Measurements from ENCODE around the gene GPATCH1.

GPATCH1 gene

GRCh38 chr19:33090179-33090578 lies 9.2 kb downstream of the GPATCH1 start:
- Histone ChIP-seq H3K27me3 (ENCODE audit: insufficient read depth, low read length) (no peaks in the 10 kb centered on the region), H3K27ac (ENCODE audit: low read depth, low read length) (no peak overlapping the region), H3K4me1 (ENCODE audit: control insufficient read depth, insufficient read depth, low read length, unreplicated experiment) (no peaks in the 10 kb centered on the region), H3K36me3 (ENCODE audit: insufficient read depth, low read length) (0 out of 2 replicates have a peak, but pooled peaks cover 3% of the 10 kb centered on the region), H3K4me3 (ENCODE audit: low read depth, low read length) (no peak overlapping the region), H3K79me2 (ENCODE audit: control insufficient read depth, insufficient read depth, low read length, unreplicated experiment) (no peaks in the 10 kb centered on the region), H2AFZ (ENCODE audit: low read length, unreplicated experiment) (no peak overlapping the region)

GRCh38 chr19:33093420-33094210 lies 12.6 kb downstream of the GPATCH1 start:
- Histone ChIP-seq H2AFZ (ENCODE audit: low read length, unreplicated experiment) (no peak overlapping the region), H3K27ac (ENCODE audit: low read depth, low read length) (no peak overlapping the region), H3K4me3 (ENCODE audit: low read depth, low read length) (no peak overlapping the region), H3K79me2 (ENCODE audit: control insufficient read depth, insufficient read depth, low read length, unreplicated experiment) (no peaks in the 10 kb centered on the region), H3K27me3 (ENCODE audit: insufficient read depth, low read length) (no peaks in the 10 kb centered on the region), H3K4me1 (ENCODE audit: control insufficient read depth, insufficient read depth, low read length, unreplicated experiment) (peaks cover 5% of the 10 kb centered on the region), H3K36me3 (ENCODE audit: insufficient read depth, low read length) (0 out of 2 replicates have a peak, but pooled peaks cover 3% of the 10 kb centered on the region)

- no peaks in the 10 kb centered on the region for H3K27me3 ChIP-seq (ENCODE audit: insufficient read depth, low read length)
- no peak overlapping the region for H3K4me3 ChIP-seq (ENCODE audit: low read depth, low read length)
- no peaks in the 10 kb centered on the region for H3K36me3 ChIP-seq (ENCODE audit: insufficient read depth, low read length)
- H3K79me2 ChIP-seq (ENCODE audit: control insufficient read depth, insufficient read depth, low read length, unreplicated experiment), result no peaks in the 10 kb centered on the region
- H3K27ac ChIP-seq (ENCODE audit: low read depth, low read length), result no peak overlapping the region
- peaks cover 5% of the 10 kb centered on the region for H3K4me1 ChIP-seq (ENCODE audit: control insufficient read depth, insufficient read depth, low read length, unreplicated experiment)
- H2AFZ ChIP-seq (ENCODE audit: low read length, unreplicated experiment), result no peak overlapping the region
These were observed 13.6 kb downstream of the GPATCH1 start for GRCh38 chr19:33094436-33095067.

GRCh38 chr19:33096005-33096404 lies 15.0 kb downstream of the GPATCH1 start:
- Histone ChIP-seq H3K36me3 (ENCODE audit: insufficient read depth, low read length) (0 out of 2 replicates have a peak, but pooled peaks cover 2% of the 10 kb centered on the region), H3K27ac (ENCODE audit: low read depth, low read length) (no peak overlapping the region), H3K27me3 (ENCODE audit: insufficient read depth, low read length) (no peaks in the 10 kb centered on the region)

GRCh38 chr19:33098055-33098534 lies 17.1 kb downstream of the GPATCH1 start:
- Histone ChIP-seq H2AFZ (ENCODE audit: low read length, unreplicated experiment) (no peak overlapping the region), H3K4me1 (ENCODE audit: control insufficient read depth, insufficient read depth, low read length, unreplicated experiment) (peaks cover 5% of the 10 kb centered on the region), H3K27ac (ENCODE audit: low read depth, low read length) (no peak overlapping the region), H3K27me3 (ENCODE audit: insufficient read depth, low read length) (no peaks in the 10 kb centered on the region), H3K79me2 (ENCODE audit: control insufficient read depth, insufficient read depth, low read length, unreplicated experiment) (no peaks in the 10 kb centered on the region), H3K36me3 (ENCODE audit: insufficient read depth, low read length) (0 out of 2 replicates have a peak, but pooled peaks cover 5% of the 10 kb centered on the region), H3K4me3 (ENCODE audit: low read depth, low read length) (no peak overlapping the region)

More at GRCh38 chr19:33096005-33096404, 15.0 kb downstream of the GPATCH1 start:
- Histone ChIP-seq H2AFZ (ENCODE audit: low read length, unreplicated experiment) (no peak overlapping the region), H3K4me1 (ENCODE audit: control insufficient read depth, insufficient read depth, low read length, unreplicated experiment) (peaks cover 5% of the 10 kb centered on the region), H3K79me2 (ENCODE audit: control insufficient read depth, insufficient read depth, low read length, unreplicated experiment) (no peaks in the 10 kb centered on the region), H3K4me3 (ENCODE audit: low read depth, low read length) (no peak overlapping the region)

GRCh38 chr19:33100894-33101644 lies 20.1 kb downstream of the GPATCH1 start:
- no peak overlapping the region for H2AFZ ChIP-seq (ENCODE audit: low read length, unreplicated experiment)
- H3K36me3 ChIP-seq (ENCODE audit: insufficient read depth, low read length), result 0 out of 2 replicates have a peak, but pooled peaks cover 5% of the 10 kb centered on the region
- H3K27ac ChIP-seq (ENCODE audit: low read depth, low read length), result no peak overlapping the region

GRCh38 chr19:33102893-33103292 lies 21.9 kb downstream of the GPATCH1 start:
- Histone ChIP-seq H2AFZ (ENCODE audit: low read length, unreplicated experiment) (no peak overlapping the region), H3K4me3 (ENCODE audit: low read depth, low read length) (no peak overlapping the region), H3K4me1 (ENCODE audit: control insufficient read depth, insufficient read depth, low read length, unreplicated experiment) (peaks cover under 1% of the 10 kb centered on the region), H3K36me3 (ENCODE audit: insufficient read depth, low read length) (0 out of 2 replicates have a peak, but pooled peaks cover 8% of the 10 kb centered on the region), H3K27ac (ENCODE audit: low read depth, low read length) (no peak overlapping the region), H3K27me3 (ENCODE audit: insufficient read depth, low read length) (no peaks in the 10 kb centered on the region), H3K79me2 (ENCODE audit: control insufficient read depth, insufficient read depth, low read length, unreplicated experiment) (no peaks in the 10 kb centered on the region)

More at GRCh38 chr19:33100894-33101644, 20.1 kb downstream of the GPATCH1 start:
- H3K4me1 ChIP-seq (ENCODE audit: control insufficient read depth, insufficient read depth, low read length, unreplicated experiment), result peaks cover 5% of the 10 kb centered on the region
- no peak overlapping the region for H3K4me3 ChIP-seq (ENCODE audit: low read depth, low read length)
- H3K79me2 ChIP-seq (ENCODE audit: control insufficient read depth, insufficient read depth, low read length, unreplicated experiment), result no peaks in the 10 kb centered on the region
- no peaks in the 10 kb centered on the region for H3K27me3 ChIP-seq (ENCODE audit: insufficient read depth, low read length)

- no peak overlapping the region for H3K4me3 ChIP-seq (ENCODE audit: low read depth, low read length)
- H3K79me2 ChIP-seq (ENCODE audit: control insufficient read depth, insufficient read depth, low read length, unreplicated experiment), result no peaks in the 10 kb centered on the region
- peaks cover 11% of the 10 kb centered on the region for H3K4me1 ChIP-seq (ENCODE audit: control insufficient read depth, insufficient read depth, low read length, unreplicated experiment)
- H3K27me3 ChIP-seq (ENCODE audit: insufficient read depth, low read length), result no peaks in the 10 kb centered on the region
- peaks cover 9% of the 10 kb centered on the region; the same call in 1 of the 2 replicates for H3K36me3 ChIP-seq (ENCODE audit: insufficient read depth, low read length)
- H3K27ac ChIP-seq (ENCODE audit: low read depth, low read length), result no peak overlapping the region
- H2AFZ ChIP-seq (ENCODE audit: low read length, unreplicated experiment), result no peak overlapping the region
These were observed 27.2 kb downstream of the GPATCH1 start for GRCh38 chr19:33108161-33108560.

GRCh38 chr19:33110137-33110910 lies 29.3 kb downstream of the GPATCH1 start:
- H3K36me3 ChIP-seq (ENCODE audit: insufficient read depth, low read length), result peaks cover 9% of the 10 kb centered on the region; the same call in 1 of the 2 replicates
- H2AFZ ChIP-seq (ENCODE audit: low read length, unreplicated experiment), result peak overlapping the region; percentile 33
- no peak overlapping the region for H3K4me3 ChIP-seq (ENCODE audit: low read depth, low read length)
- no peaks in the 10 kb centered on the region for H3K79me2 ChIP-seq (ENCODE audit: control insufficient read depth, insufficient read depth, low read length, unreplicated experiment)
- H3K4me1 ChIP-seq (ENCODE audit: control insufficient read depth, insufficient read depth, low read length, unreplicated experiment), result peaks cover 11% of the 10 kb centered on the region
- H3K27ac ChIP-seq (ENCODE audit: low read depth, low read length), result peak overlapping the region; percentile 79
- no peaks in the 10 kb centered on the region for H3K27me3 ChIP-seq (ENCODE audit: insufficient read depth, low read length)

- H2AFZ ChIP-seq (ENCODE audit: low read length, unreplicated experiment), result no peak overlapping the region
- peaks cover 11% of the 10 kb centered on the region for H3K4me1 ChIP-seq (ENCODE audit: control insufficient read depth, insufficient read depth, low read length, unreplicated experiment)
- H3K4me3 ChIP-seq (ENCODE audit: low read depth, low read length), result no peak overlapping the region
- H3K27me3 ChIP-seq (ENCODE audit: insufficient read depth, low read length), result no peaks in the 10 kb centered on the region
- peaks cover 8% of the 10 kb centered on the region; the same call in 1 of the 2 replicates for H3K36me3 ChIP-seq (ENCODE audit: insufficient read depth, low read length)
- H3K27ac ChIP-seq (ENCODE audit: low read depth, low read length), result no peak overlapping the region
- H3K79me2 ChIP-seq (ENCODE audit: control insufficient read depth, insufficient read depth, low read length, unreplicated experiment), result no peaks in the 10 kb centered on the region
These were observed 30.6 kb downstream of the GPATCH1 start for GRCh38 chr19:33111587-33111986.

Data from ACC112 (cell line).